ENCODE measurements around the gene E2F4. TPM values are rescaled to one million over a fixed set of nuclear protein-coding genes. Genes with fewer than 3 reads are reported as not detected.

The E2F4 gene
- total and polyA plus RNA-seq, 10 donors: 40.8 to 134 (median 68.7) TPM

GRCh38 chr16:67183284-67183626, 8.7 kb upstream of the E2F4 start:
- 4 to 6% (median 5%) methylated on average over 11 of the region's 11 CpGs for WGBS, 5 donors
- DNase-seq: no peak
- H3K4me3 ChIP-seq: peak overlapping the region; percentile 60 to 86 (median 70)
- TF ChIP-seq POLR2A (IDR thresholded peaks at IDR 0.05): no peak
- no peak for TF ChIP-seq CTCF (IDR thresholded peaks at IDR 0.05 in 8 of 11, conservative IDR thresholded peaks at IDR 0.05 in 3 of 11)
- TF ChIP-seq POLR2AphosphoS5 (IDR thresholded peaks at IDR 0.05): no peak
- intact Hi-C loops (cut with DNase I; ENCODE audit: low total_unique reads): no loop called here
- H3K27me3 ChIP-seq (replicated peaks in 1 of 7): peaks cover 0 to 47% (median 0%) of the 10 kb centered on the region in 7 donors
- H3K36me3 ChIP-seq: peaks cover 0 to 12% (median 0%) of the 10 kb centered on the region in 6 donors
- H3K4me1 ChIP-seq: peaks cover 13 to 63% (median 49%) of the 10 kb centered on the region in 6 donors
- peak overlapping the region; percentile 93 to 99 (median 95) for H3K27ac ChIP-seq
- no peaks in the 10 kb centered on the region for H3K9me3 ChIP-seq

GRCh38 chr16:67183627-67184452, 8.1 kb upstream of the E2F4 start, which contains the start of gene MATCAP1:
MATCAP1 (minus strand) TSS chr16:67183963; CDS start chr16:67180610, 3,353 bp downstream.
- Histone ChIP-seq H3K4me3 (peak within 1 kb of the TSS; percentile 60 to 86 (median 70)), H3K9me3 (no peaks in the 10 kb centered on the region), H3K27ac (peak within 1 kb of the TSS; percentile 93 to 99 (median 95)), H3K36me3 (peaks cover 0 to 12% (median 0%) of the 10 kb centered on the region in 6 donors), H3K27me3 (replicated peaks in 1 of 7) (peaks cover 0 to 41% (median 0%) of the 10 kb centered on the region in 7 donors), H3K4me1 (peaks cover 11 to 63% (median 43%) of the 10 kb centered on the region in 6 donors)
- intact Hi-C loops (cut with DNase I; ENCODE audit: low total_unique reads): no loop called here
- TF ChIP-seq POLR2A (IDR thresholded peaks at IDR 0.05) (no peak), POLR2AphosphoS5 (IDR thresholded peaks at IDR 0.05) (peak; percentile 87 to 93 (median 93)), CTCF (IDR thresholded peaks at IDR 0.05 in 8 of 11, conservative IDR thresholded peaks at IDR 0.05 in 3 of 11) (peak in 2 of 11 experiments; percentile 33 to 35)
- 0% methylated on average over 28 to 77 of the region's 77 CpGs for WGBS, 5 donors
- DNase-seq: peak; percentile 98

- intact Hi-C loops (cut with DNase I; ENCODE audit: low total_unique reads): no loop called here
- Histone ChIP-seq H3K4me1 (peaks cover 11 to 63% (median 44%) of the 10 kb centered on the region in 6 donors), H3K4me3 (peak overlapping the region; percentile 60 to 86 (median 70)), H3K27me3 (replicated peaks in 1 of 7) (peaks cover 0 to 34% (median 0%) of the 10 kb centered on the region in 7 donors), H3K36me3 (peaks cover 0 to 12% (median 0%) of the 10 kb centered on the region in 6 donors), H3K9me3 (no peaks in the 10 kb centered on the region), H3K27ac (peak overlapping the region; percentile 93 to 99 (median 95))
- TF ChIP-seq CTCF (IDR thresholded peaks at IDR 0.05 in 8 of 11, conservative IDR thresholded peaks at IDR 0.05 in 3 of 11) (no peak), POLR2A (IDR thresholded peaks at IDR 0.05) (peak in 1 of 3 donors; percentile 4)
- no peak for DNase-seq
- 5 to 10% (median 10%) methylated on average over 15 to 59 of the region's 59 CpGs for WGBS, 5 donors
Measured at GRCh38 chr16:67184453-67184994, 7.4 kb upstream of the E2F4 start.

Measured in spleen (tissue), 11 donors.